Gastroesophageal sphincter (tissue), 3 donors: ENCODE measurements around the gene FAM47E.

Experiments
- CTCF ChIP-seq, 4 experiments: fragments of 200-600 bp in 2 of 4; fragments of 450-650 bp in 2 of 4; sonication (generic) in 1 of 4; IDR thresholded peaks; one replicate each; pipeline ENCODE4 v1.5.1; 2017 to 2019; ENCODE audit warnings: antibody characterized with exemption in 4 of 4, mild to moderate bottlenecking in 2 of 4, moderate library complexity in 2 of 4
- POLR2A ChIP-seq, 2 donors: fragments of 450-650 bp; IDR thresholded peaks; one replicate each; pipeline ENCODE4 v1.6.1; 2017; ENCODE audit warnings: antibody characterized with exemption in 2 of 2, mild to moderate bottlenecking in 2 of 2, moderate library complexity in 1 of 2
- POLR2AphosphoS5 ChIP-seq: sonication (generic); formaldehyde crosslinking; IDR thresholded peaks from one replicate; pipeline ENCODE4 v1.6.1; 2017; ENCODE audit warnings: antibody characterized with exemption

DNA sequence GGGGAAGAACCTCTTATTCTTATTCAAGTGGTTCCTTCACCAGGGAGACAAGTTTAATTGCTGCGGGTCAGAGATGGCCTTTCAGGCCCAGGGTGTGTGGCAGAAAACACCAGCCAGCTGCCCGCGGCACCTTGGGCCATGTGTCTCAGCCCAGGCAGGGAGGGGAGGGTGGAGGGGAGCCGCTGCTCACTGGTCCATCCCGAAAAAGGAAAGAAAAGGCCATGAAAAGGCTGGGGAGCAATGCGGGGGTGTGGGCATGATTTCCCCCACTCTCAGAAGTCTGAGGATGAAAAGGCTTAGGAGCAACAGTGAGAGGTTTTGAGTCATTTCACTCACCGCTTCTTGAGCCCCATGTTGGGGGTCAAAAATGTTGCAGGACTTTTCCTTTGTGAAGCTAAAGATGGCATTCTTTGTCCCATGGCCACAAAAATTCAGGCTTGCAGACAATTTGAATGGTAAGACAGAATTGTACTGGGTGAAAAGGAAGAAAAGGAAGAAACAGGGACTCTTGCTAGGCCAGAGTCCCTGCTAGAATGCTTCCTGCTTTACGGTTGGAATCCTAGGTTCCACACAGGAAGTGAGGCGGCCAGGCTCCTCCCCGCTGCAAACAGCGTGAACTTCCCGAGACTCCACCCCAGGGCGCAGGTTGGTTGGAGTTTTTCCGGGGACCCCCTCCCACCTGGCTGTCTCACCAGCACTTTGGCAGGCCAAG is 17.4 kb upstream of the FAM47E start:
- TF ChIP-seq CTCF (IDR thresholded peaks at IDR 0.05), result no peak
- no peak for TF ChIP-seq POLR2AphosphoS5
- no peak for TF ChIP-seq POLR2A (IDR thresholded peaks at IDR 0.05)
